ENCODE data around the gene ACTN3.
A peak's percentile ranks its signal among the peaks of the same experiment; 100 is the strongest.

The ACTN3 gene

DNA sequence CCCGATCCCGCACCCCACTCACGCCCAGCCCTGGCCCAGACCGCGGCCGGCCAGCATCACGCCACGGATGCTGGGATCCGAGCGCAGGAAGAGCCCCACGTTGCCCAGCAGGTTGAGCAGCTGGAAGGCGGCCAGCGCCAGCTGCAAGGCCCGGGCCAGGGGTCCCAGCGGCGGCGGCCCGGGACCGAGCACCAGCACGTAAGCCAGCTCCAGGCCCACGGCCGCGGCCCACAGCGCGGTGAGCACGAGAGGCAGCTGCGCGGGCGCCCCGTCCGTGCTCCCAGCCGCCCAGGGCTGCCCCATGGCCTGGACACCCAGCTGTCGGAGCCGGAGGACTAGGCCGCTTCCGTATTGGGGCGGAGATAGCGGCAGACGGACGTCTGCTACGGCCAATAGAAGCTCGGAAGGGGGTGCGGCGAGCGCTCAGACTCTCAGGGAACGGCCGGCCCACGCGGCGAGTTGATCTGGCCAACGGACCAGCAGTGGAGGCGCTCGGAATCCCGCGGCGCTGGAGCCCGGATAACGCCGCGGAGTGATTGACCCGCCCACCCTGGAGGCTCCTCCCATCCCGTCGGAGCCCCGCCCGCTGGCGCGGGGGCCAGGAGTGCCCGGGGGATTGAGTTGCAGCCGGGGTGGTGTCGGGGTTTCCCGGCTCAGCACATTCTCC, 869 bp upstream of the ACTN3 start, which contains the start of gene ZDHHC24:
TSS of gene ZDHHC24 (minus strand) at position 348 of the 667 bp plus-strand sequence. CDS start at position 303, 45 bp downstream.
- DNase-seq, result peak; percentile 98

- no peak for DNase-seq
Measured at GRCh38 chr11:66546966-66547661, 411 bp downstream of the ACTN3 start.

GRCh38 chr11:66547662-66548009, 933 bp downstream of the ACTN3 start:
- no peak for DNase-seq

GRCh38 chr11:66548041-66548440, 1.3 kb downstream of the ACTN3 start:
- DNase-seq, result no peak

DNA sequence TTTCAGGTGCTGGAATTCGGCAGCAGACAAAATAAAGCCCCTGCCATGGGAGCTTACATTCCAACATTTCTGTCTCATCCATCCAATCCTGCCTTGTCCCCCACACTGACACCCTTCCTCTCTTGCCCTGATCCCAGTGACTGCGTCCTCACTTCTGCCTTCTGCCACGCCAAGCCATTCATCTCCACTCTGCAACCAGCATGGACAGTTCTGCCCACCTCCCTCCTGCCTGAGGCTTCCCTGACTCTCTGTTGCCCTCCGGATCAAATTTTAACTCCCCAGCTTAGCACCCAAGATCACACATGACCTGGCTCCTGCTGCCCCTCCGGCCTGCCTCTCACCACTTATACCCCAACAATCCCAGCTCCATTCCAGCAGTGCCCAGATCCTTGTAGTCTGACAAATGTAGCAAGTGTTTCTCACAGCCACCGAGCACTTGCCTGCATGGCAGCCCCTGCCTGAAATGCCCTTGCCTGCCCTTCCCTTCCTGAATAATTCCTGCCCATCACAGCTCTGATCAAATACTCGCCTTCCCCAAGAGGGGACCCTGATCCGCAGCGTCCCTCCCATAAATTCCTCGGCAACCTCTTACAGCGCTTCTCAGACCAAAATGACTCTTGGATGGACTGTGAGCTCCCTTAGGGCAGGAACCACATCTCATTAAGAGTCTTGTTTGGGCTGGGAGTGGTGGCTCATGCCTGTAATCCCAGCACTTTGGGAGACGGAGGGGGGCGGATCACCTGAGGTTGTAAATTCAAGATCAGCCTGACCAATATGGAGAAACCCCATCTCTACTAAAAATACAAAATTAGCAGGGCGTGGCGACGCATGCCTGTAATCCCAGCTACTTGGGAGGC, 2.3 kb downstream of the ACTN3 start:
- no peak for DNase-seq

GRCh38 chr11:66549696-66550095, 3.0 kb downstream of the ACTN3 start:
- DNase-seq, result no peak

DNA sequence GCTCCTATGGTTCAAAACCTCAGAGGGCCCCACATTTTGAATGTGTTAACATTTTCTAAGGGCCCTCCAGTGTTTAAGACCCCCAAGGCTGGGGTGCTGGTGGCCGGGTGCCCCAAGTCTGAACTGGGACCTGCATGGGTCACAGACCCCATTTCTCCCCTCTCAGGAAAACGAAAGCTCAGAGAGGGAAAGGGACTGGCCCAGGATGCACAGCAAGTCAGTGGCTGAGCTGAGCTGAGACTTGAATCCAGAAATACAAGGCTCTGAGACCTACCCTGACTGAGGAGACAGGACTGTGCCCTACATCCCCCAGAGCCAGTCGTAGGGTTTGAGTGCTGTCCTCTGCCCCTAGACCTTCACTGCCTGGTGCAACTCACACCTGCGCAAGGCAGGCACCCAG, 4.2 kb downstream of the ACTN3 start:
- no peak for DNase-seq

DNA sequence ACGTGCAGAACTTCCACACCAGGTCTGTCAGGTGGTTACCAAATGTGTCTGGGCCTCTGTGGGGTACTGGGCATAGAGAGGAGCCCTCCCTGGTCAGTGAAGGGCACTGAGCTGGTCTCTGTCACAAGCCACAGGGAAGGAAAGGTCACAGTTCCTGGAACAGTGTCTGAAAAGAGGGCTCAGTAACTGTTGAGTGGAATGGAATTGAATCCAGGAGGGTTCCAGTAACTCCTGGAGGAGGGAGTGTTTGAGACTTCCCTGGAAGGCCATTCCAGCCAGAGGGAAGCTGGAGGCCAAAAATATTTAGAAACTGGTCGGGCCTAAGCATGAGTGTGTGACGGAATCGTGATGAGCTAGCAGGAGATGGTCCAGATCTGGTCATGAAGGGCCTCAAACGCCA, 7.9 kb downstream of the ACTN3 start:
- DNase-seq, result no peak

GRCh38 chr11:66555416-66555815, 8.7 kb downstream of the ACTN3 start:
- DNase-seq, result no peak

GRCh38 chr11:66556086-66556485, 9.4 kb downstream of the ACTN3 start:
- no peak for DNase-seq

GRCh38 chr11:66557733-66558326, 11.1 kb downstream of the ACTN3 start:
- DNase-seq, result no peak

GRCh38 chr11:66559142-66559865, 12.6 kb downstream of the ACTN3 start:
- no peak for DNase-seq

- DNase-seq, result no peak
Measured at GRCh38 chr11:66559866-66560676, 13.4 kb downstream of the ACTN3 start.

DNA sequence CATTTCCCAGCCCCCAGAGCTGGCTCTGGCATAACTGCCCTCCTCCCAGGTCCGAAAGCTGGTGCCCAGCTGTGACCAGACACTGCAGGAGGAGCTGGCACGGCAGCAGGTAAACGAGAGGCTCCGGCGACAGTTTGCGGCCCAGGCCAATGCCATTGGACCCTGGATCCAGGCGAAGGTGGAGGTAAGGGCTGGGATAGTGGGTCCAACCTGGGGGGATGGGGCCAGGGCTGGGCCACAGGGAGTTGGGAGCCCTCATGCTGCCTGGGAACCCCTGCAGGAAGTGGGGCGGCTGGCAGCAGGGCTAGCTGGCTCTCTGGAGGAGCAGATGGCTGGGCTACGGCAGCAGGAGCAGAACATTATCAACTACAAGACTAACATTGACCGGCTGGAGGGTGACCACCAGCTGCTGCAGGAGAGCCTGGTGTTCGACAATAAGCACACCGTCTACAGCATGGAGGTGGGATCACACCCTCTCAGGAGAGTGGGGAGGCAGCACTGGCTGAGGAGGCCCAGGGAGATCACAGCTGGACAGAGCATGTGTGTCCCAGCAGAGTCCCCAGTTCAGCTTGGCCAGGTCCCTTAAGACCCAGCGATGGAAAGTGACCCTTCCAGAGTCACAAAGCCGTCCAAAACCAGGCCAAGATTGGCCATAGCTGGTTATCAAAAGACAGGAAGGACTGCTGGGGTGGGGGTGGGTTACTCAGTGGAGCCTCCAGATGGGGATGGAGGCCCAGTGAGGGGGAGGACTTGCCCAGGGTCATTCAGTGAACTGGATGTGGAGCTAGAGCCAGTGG, 14.7 kb downstream of the ACTN3 start:
- no peak for DNase-seq

- DNase-seq, result no peak
Measured at GRCh38 chr11:66561975-66562248, 15.2 kb downstream of the ACTN3 start.

GRCh38 chr11:66562275-66562674, 15.6 kb downstream of the ACTN3 start:
- DNase-seq, result no peak

DNA sequence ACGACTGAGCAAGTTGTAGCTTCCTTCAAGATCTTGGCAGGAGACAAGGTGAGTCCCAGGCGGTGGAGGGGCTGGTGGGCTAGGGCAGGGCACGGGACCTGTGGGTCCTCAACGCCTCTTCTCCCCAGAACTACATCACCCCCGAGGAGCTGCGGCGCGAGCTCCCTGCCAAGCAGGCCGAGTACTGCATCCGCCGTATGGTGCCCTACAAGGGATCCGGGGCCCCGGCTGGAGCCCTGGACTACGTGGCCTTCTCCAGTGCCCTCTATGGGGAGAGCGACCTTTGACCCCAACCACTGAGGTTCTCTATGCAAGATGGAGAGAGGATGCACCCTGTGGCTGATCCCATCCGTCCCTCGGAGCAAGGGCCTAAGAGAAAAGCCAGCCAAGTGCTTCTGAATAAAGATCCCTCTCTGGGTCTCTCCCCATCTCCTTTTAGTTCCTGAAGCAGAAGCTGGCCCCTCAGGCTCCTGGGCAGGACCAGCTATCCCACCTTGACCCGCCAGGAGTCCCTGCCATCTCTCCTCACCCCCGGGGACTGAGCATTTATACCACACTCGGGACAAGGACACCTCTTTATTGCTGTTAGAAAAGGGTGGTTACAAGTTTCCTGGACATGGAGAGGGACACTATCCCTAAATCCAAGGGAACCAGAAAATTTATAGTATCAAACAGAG, 16.3 kb downstream of the ACTN3 start:
- no peak for DNase-seq

DNA sequence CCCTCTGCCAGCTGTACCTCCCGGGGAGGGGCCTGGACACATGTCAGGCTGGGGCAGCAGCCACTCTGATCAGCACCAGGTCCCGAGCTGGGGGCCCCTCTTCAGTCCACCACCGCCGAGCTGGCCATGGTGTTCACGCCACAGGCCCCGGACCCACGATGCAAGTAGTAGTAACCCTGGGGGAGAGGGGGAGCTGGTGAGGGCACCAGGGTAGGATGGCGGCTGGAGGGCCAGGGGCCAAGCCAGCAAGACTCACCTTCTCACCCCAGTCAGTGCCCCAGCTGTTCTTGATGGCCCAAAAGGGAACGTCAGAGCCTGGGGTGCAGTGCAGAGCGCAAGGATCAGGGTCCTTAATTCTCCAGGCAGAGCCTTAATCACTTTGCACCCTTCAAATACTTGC, 17.1 kb downstream of the ACTN3 start:
- no peak for DNase-seq

GRCh38 chr11:66564538-66564937, 17.8 kb downstream of the ACTN3 start:
- no peak for DNase-seq

DNA sequence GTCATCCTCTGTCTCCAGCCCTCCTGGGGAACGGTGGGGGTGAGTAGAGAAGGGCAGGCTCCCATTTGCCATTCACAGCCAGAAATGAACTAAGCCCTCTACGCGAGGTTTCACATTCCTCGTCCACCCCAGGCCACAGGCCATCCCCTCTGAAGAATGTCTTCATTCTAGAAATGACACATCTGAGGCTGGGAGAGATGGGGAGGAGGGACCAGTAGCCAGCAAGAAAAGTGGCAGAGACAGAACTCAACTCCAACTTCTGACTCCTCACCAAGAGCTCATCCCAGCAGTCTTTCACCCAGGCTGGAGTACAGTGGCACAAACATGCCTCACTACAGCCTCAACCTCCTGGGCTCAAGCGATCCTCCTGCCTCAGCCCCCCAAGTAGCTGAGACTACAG, 18.3 kb downstream of the ACTN3 start:
- DNase-seq, result no peak

DNA sequence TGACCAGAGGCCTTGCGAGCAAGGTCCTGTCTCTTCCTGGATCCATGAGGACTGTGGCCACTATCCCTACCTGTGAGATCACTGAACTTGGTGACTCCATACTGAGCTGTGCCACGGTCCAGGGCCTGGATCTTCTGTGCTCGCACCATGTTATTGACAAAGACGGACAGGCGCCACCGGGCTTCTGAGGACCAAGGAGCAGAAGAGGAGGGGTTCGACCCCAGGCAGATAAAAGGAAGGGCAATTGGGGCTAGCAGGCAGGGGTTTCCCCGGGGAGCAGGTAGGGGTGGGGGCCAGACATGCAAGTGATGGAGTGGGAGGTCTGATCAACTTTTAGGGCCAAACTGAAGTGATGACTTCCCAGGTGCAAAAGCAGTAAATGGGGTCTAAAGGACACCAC, 19.5 kb downstream of the ACTN3 start:
- no peak for DNase-seq
